Germinal center (tissue), 1 donor: Measurements from ENCODE around the gene LENEP.
"Not testable (repeated sequence)": the region's sequence is repeated elsewhere in the genome, so short reads cannot be mapped to it uniquely, and the experiment has no call there.

ENCODE experiments used
- DNase-seq: peaks from one replicate; pipeline ENCODE4 v3.0.0; 2012; ENCODE audit warnings: mixed read lengths, low spot score

LENEP gene

GRCh38 chr1:154975409-154976059 lies 17.9 kb upstream of the LENEP start:
- DNase-seq = peak; percentile 31

GRCh38 chr1:154977762-154978161 lies 15.6 kb upstream of the LENEP start:
- DNase-seq = not testable (repeated sequence)

- DNase-seq = no peak
Observed at GRCh38 chr1:154978360-154978759, 15.0 kb upstream of the LENEP start.

- DNase-seq = no peak
Observed at GRCh38 chr1:154982341-154982740, 11.0 kb upstream of the LENEP start.

GRCh38 chr1:154982897-154983648 lies 10.3 kb upstream of the LENEP start, which contains the start of gene FLAD1:
TSS of gene FLAD1 (plus strand) at chr1:154983344. CDS start at chr1:154983695, 351 bp downstream.
- DNase-seq = peak; percentile 99

GRCh38 chr1:154983776-154984466 lies 9.5 kb upstream of the LENEP start:
- no peak for DNase-seq

GRCh38 chr1:154986736-154987135 lies 6.7 kb upstream of the LENEP start:
- DNase-seq = not testable (repeated sequence)

GRCh38 chr1:154987326-154987725 lies 6.1 kb upstream of the LENEP start:
- no peak for DNase-seq

GRCh38 chr1:154988058-154988954 lies 5.1 kb upstream of the LENEP start:
- no peak for DNase-seq

GRCh38 chr1:154989195-154989860 lies 4.1 kb upstream of the LENEP start:
- DNase-seq = no peak

GRCh38 chr1:154990276-154990675 lies 3.1 kb upstream of the LENEP start:
- DNase-seq = no peak

GRCh38 chr1:154992721-154993571 lies 440 bp upstream of the LENEP start:
- no peak for DNase-seq

GRCh38 chr1:154994269-154994587 lies 842 bp downstream of the LENEP start:
- DNase-seq = no peak

- no peak for DNase-seq
Observed at GRCh38 chr1:154994591-154994990, 1.2 kb downstream of the LENEP start.

GRCh38 chr1:154995301-154995983 lies 2.1 kb downstream of the LENEP start:
- not testable (repeated sequence) for DNase-seq

GRCh38 chr1:154996966-154997701 lies 3.7 kb downstream of the LENEP start:
- no peak for DNase-seq

- DNase-seq = no peak
Observed at GRCh38 chr1:154998201-154998780, 4.9 kb downstream of the LENEP start.

- DNase-seq = peak; percentile 80
Observed at GRCh38 chr1:154998818-154999570, 5.6 kb downstream of the LENEP start.
